Measurements from ENCODE around the gene DNAH11.

- TF ChIP-seq FOXA1 (IDR thresholded peaks at IDR 0.05) = no peak
- no peak for TF ChIP-seq SP1 (IDR thresholded peaks at IDR 0.05)
- no peak for TF ChIP-seq ARNT (IDR thresholded peaks at IDR 0.05)
- no peak for TF ChIP-seq NFRKB (IDR thresholded peaks at IDR 0.05)
- TF ChIP-seq ELF4 (IDR thresholded peaks at IDR 0.05) = no peak
- no peak for TF ChIP-seq SUZ12 (IDR thresholded peaks at IDR 0.05)
- no peak for TF ChIP-seq FOXM1 (IDR thresholded peaks at IDR 0.05; ENCODE audit: borderline replicate concordance)
- TF ChIP-seq HDGF (IDR thresholded peaks at IDR 0.05; ENCODE audit: borderline replicate concordance) = no peak
- no peak for TF ChIP-seq TARDBP (IDR thresholded peaks at IDR 0.05)
- no peak for TF ChIP-seq CTBP1 (IDR thresholded peaks at IDR 0.05; ENCODE audit: borderline replicate concordance)
Measured at GRCh38 chr7:21651697-21652096, 108.9 kb downstream of the DNAH11 start.
